SKM-1 (cell line): ENCODE measurements around the gene LSM2.
A peak's percentile ranks its signal among the peaks of the same experiment; 100 is the strongest.
"Not testable (repeated sequence)": the region's sequence is repeated elsewhere in the genome, so short reads cannot be mapped to it uniquely, and the experiment has no call there.

Experiments used
- DNase-seq: peaks from one replicate; lab custom pipeline; 2025; ENCODE audit not compliant: unreplicated experiment; lab: John Stamatoyannopoulos, UW

Gene LSM2

DNA sequence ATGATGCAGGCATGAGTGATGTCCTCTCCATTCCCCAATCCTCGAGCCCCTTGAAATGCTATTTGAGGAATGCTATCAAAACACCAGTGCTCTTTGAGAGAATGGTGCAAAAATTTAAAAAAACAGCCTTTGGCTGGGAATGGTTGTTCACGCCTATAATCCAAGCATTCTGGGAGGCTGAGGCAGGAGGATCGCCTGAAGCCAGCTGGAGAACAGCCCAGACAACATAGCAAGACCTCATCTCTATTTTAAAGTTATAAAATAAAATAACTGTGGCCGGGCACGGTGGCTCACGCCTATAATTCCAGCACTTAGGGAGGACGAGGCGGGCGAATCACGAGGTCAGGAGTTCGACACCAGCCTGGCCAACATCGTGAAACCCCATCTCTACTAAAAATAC is 7.0 kb downstream of the LSM2 start:
- no peak for DNase-seq

DNA sequence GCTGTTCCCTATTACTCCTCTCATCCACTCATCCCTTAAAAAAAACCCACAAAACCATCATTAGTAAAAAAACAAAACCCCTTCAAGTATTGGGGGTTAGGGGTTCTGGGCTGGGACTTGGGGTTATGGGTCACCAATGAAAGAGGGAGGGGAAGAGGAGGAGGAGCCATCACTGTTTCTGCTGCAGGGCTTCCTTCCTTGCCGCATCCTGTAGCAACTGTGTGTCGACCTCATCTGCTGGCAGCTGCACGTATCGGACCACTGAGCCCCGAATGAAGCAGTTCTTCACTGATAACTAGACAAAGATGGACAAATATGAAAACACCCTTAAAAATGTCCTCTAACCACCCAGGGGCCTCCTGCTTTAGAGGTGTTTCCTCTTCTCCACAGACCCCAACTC is 9.2 kb downstream of the LSM2 start:
- no peak for DNase-seq

DNA sequence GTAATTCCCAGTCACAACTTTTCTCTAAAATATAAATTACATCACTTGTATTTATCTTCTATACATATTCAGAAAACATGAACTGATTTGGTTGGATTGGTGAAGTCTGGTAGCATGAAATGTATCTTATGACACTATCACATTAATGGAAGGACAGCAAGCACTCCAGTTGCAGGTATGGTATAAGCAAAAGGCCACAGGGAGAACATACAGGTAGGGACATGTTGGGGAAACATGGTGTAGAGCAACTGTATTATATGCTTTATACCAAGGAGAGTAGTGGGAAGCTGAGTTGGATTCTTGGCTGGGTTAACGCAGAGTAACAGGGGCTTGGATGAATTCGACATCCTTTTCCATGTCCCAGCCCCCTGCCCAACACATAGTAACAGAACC is 9.8 kb downstream of the LSM2 start:
- no peak for DNase-seq

DNA sequence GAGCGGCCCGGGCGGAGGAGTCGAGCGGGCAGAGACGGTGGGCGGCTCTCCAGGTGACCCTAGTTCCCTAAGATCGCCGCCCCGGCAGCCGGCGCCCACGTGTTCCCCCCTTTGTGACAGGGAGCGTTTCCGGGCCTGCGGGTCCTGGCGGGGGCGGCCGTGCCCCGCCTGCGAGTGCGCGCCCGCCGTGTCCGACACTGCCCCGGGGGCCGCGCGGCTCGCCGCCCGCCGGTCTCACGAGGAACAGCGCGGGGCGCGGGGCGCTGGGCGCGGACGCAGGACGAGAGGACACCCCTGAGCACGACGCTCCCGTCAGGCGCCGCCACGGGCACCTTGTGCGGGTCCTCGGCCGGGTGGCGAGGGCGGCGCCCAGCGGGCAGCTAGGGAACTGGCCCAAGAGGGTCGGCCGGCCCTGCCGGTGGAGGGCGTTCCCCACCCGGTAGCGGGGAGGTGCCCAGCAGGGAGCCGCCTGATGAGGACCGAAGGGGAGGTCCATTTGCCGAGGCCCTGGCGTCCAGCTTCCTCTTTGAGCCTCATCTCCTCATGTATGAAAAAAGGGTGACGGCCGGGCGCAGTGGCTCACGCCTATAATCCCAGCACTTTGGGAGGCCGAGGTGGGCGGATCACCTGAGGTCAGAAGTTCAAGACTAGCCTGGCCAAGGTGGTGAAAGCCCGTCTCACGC is 11.0 kb downstream of the LSM2 start, which contains the start of gene VARS1:
Gene VARS1 (minus strand): TSS at position 137 of the 683 bp plus-strand sequence. CDS start 535 bp downstream, outside the sequence.
- peak; percentile 87 for DNase-seq

DNA sequence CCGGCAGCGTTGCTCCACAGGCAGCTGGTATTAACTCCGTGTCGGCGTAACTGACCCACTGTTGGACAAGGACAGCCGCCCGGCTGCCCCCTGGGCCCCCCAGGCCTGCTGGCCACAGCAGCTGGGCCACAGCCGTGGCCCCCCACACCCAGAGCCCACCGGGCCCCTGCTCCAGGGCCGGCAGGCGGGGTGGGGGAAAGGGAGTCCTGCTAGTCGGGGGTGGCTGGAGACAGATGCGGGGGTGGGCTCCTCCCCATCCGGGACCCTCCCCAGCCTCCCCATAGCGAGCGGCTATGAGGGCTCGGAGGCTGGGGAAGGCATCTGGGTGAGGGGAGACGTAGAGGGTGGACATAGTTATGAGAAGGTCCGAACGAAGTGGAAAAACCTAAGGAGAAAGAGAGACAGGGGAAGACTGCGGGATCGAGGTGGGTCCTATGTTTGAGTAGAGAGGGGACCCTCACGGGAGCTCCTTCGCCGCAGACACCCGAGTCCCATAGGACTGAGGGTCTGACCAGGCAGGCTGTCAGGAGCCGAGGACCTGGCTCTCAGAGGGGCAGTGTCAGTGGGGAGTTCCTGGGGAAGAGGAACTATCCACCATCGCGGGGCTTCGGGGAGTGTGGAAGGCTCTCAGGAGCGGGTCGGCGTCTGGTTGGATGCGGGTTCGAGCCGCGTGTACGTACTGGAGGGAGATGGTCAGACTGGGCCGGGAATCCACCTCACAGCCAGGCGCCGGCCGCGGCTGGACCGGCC is 11.7 kb downstream of the LSM2 start:
- DNase-seq: peak; percentile 58

DNA sequence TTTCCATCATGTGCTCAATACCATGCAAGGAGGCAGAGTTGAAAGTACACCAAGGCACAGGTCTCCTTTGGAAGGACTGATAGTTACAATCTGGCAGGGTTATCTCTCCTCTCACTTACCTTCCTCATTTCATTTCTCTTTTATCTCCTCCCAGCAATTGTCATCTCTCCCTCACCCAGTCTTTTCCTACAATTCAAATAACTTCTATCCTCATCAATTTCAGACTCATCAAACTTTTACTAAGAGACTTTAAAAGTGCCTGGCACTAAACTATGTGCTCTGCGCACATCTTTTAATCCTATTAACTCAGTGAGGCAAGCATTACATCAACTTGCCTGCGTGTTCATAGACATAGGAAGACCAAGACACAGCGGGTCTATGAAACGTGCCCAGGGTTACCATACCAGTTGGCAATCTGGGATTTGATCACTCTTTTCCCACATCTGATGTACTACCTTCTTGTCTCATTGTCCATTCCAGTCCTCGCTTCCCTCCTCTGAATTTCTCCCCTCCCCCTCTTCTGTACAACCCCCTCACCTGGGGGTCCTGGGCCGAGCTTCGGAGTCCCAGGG is 12.4 kb downstream of the LSM2 start:
- DNase-seq: no peak

DNA sequence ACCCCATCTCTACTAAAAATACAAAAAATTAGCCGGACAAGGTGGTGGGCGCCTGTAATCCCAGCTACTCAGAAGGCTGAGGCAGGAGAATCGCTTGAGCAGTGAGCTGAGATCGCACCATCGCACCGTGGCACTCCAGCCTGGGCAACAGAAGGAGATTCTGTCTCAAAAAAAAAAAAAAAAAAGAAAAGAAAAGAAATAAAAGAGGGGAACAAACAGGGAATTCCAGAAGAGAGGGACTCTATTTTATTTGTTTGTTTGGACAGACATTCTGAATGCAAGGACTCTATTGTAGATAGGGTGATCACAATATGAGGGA is 12.9 kb downstream of the LSM2 start:
- DNase-seq: not testable (repeated sequence)

DNA sequence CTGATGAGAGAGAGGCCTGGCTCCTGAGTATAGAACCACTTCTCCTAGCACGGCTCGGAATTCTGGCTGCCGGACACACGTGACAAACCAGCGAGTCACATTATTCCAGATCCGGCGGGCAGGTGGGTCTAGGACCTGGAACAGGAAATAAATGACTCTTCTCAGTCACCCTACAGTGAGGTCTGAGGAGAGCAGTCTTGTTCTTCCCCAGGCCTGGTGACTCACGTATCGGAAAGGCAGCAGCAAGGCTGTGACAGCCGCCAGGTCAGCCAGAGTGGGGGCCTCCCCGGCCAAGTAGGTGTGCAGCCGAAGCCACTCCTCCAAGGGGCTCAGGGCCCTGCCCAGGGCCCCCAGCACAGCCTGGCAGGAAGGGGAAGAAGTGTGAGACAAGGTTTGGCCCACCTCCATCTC is 14.0 kb downstream of the LSM2 start:
- DNase-seq: no peak

DNA sequence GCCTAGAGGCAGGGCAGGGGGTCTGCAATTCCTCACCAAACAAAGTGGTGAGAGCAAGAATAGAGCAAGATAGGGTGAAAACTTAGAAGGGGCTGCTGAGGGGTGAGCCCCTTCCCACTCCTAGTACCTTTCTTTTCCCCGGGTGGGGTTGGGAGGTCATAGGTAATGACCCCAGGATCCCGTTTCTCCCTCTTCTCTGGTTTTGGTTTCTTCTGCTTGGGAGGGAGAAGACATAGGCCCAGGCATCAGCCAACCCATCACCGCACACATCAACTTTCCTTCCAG is 14.7 kb downstream of the LSM2 start:
- DNase-seq: no peak

DNA sequence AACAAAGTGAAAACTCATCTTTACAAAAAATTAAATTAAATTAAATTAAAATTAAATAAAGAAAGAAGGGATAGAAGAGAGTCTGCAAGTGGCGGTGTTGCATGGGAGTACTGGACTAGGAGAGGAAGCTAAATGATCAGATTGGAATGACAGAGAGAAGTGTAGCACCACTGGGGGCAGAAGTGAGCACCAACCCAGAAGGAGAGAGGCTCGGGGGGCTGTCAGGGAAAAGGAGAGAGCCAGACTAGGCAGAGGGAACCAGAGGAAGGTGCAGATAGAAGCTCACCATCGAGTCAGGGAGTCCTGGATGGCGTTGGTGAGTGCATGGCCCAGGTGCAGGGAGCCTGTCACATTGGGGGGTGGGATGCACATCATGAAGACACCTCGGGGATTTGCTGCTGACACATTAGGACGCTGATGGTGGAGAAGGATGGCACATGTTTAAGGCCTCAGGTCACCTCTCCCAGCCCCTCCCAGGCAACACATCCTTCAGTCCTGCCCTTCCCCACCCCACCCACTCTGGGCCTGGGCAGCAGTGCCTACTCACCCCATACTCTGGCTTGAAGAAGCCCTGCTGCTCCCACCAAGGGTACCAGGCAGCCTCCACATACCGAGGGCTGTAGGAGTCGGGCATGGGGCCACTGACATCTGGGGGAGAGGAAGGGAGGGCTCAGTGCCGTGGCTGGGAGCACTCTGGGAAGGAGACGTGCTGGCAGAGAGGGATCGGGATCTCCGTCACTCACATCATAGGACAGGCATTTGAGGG is 15.3 kb downstream of the LSM2 start:
- DNase-seq: no peak

DNA sequence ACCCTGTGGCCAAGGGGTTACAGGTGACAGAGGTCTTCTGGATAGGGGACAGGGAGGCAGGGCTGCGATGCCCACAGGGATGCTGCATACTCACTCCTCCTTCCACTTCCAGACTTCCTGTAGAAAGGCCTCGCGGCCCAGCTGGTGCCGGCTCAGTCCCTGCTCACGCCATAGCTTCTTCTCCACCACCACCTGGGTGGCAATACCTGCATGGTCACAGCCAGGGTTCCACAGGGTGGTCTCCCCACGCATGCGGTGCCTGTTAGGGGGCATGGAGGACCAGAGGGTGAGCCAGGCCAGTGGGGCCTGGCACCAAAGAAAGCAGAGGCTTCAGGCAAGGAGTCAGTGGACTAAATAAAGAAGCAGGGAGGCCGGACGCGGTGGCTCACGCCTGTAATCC is 21.3 kb downstream of the LSM2 start:
- DNase-seq: no peak

DNA sequence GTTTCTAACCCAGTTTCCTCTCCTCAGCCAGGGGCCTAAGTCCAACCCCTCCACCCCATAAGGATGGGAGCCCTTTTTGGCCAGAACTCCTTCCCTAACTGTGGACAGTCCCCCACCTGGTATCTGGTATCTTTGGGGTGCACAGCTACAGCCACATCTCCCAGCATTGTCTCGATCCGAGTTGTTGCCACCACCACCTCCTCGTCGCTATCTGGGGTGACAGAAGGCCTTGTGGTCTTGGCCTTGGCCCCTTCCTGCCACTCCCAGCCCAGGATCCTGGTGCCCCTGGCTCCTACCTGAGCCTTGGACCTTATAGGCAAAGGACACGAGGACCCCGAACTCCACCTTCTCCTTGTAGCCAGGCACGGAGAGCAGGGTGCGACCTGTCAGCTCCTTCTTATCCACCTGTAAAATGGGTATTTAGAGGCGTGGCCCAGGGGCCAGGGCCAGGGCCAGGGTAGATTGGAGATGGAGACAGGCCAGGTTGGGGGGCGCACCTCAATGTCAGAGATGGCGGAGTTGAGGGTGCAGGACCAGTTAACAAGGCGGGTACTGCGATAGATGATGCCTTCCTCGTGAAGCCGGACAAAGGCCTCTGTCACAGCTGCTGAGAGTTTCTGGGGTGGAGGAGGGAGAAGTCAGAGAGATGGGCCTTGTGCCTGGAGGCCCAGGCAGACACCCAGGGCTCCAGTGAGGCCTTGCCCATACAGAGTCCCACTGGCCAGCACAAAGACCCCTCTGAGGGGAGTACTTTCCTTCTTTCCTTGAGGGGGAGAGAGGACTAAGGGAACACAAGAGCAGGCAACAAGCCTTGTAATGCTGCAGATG is 22.5 kb downstream of the LSM2 start:
- DNase-seq: no peak

DNA sequence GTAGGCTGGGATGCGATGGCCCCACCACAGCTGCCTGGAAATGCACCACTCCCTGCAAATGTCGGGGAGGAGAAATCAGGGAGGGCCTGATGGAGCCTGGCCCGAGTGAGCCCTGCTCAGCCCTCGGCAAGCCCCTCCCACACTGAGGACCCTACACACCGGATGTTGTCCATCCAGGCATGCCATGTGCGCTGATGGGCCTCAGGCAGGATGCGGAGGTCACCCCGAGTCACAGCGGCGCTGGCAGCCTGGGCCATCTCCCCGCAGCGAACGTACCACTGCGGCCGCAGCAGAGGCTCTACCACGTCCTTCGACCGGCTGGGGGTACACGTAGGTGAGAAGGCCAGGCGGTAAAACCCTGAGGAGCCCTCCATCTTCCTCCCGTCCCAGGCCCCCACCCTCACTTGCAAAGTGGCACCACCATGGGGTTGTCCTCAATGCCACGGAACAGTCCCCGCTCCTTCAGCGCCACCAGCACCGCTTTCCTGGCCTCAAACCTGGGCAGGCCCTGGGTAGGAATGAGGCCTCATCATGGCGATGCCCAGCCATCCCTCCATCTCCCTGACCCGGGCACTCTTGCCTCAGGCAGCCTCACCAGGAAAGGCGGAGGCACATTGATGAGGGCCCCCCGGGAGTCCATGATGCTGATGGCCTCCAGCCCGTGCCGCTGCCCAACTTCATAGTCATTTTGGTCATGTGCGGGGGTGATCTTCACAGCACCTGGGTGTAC is 24.5 kb downstream of the LSM2 start:
- DNase-seq: no peak

DNA sequence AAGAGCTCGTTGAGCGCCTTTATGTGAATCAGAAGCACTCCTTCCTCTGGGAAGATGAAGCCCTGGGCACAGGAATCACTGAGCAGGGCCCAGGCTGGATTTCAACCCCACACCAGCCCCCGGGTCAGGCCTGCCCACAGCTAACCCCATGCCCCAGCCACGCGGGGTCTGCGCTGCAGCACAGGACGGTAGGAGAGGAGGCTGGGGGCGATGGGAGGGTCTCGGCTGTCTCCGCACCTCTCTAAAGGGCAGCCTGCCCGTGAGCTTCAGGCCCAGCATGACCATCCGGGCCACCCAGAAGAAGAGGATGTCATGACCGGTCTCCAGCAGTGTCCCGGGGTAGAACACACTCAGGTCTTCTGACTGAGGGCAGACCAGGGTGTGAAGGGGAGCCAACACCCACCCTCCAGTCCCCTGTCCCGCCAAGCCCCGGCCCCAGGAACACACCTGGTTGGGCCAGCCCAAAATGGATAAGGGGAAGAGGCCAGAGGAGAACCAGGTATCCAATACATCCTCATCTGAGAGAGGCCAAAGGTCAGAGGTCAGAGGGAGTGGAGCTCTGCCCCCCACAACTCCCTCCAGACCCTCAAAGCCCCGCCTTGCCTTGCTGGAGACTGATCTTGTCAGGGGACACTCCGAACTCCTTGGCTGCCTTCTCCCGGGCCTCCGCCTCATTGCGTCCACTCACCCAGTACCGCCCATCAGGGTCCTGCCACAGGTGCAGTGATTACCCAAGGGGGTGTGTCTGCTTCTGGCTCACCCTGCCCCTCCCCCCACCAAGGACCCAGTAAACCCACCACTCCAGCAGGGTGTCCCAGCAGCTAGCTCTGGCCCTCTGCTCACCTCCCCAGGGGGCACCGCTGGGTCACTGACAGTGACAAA is 25.3 kb downstream of the LSM2 start:
- no peak for DNase-seq

DNA sequence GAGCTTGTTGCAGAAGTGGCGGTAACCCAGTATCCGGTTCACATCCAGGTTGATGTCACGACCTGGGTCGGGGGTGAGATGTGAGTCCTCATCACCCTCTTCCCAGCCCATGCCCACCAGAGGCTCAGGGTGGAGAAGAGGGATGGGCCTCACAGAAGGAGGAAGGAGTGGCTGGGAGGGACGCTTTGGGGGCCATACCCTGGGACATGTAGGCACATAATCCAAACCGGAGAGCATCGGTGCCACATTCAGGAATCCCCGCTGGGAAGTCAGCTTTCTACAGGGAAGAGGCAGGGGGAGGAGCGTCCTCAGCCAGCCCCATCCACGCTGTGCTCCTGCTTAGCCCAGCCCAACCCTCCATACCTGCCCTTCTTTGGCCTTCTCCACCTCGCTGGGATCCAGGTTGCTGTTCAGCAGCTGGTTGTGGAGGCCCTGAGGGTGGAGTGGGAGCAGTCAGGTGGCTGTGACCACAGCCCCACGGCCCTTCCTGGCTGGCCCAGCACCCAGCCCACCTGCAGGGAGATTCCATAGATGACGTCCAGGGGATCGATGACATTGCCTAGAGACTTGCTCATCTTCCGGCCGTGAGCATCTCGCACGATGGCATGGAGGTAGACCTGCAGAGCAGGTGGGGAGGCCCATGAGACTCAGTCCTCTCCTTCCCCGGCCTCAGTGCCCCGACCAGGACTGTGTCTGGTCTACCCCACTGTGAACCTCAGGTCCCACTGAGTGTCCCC is 26.1 kb downstream of the LSM2 start:
- DNase-seq: no peak

DNA sequence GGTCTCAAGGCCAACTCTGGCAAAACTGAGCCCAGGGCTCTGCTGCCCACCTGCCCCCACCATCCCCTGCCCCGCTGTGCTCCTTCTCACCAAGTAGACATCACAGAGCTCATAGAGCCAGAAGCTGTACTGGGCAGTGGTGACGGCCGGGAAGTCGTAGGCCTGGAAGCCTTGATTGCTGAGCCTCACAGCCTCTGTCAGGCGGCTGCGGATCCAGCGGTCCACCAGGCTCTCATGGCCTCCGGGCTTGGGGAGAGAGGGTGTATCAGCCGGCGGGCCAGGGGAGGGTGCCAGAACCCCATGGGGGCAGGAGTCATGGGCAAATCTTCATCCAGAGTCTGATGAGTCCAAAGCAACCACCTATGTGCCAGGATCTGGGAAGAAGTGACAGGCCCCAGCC is 26.9 kb downstream of the LSM2 start:
- DNase-seq: no peak

DNA sequence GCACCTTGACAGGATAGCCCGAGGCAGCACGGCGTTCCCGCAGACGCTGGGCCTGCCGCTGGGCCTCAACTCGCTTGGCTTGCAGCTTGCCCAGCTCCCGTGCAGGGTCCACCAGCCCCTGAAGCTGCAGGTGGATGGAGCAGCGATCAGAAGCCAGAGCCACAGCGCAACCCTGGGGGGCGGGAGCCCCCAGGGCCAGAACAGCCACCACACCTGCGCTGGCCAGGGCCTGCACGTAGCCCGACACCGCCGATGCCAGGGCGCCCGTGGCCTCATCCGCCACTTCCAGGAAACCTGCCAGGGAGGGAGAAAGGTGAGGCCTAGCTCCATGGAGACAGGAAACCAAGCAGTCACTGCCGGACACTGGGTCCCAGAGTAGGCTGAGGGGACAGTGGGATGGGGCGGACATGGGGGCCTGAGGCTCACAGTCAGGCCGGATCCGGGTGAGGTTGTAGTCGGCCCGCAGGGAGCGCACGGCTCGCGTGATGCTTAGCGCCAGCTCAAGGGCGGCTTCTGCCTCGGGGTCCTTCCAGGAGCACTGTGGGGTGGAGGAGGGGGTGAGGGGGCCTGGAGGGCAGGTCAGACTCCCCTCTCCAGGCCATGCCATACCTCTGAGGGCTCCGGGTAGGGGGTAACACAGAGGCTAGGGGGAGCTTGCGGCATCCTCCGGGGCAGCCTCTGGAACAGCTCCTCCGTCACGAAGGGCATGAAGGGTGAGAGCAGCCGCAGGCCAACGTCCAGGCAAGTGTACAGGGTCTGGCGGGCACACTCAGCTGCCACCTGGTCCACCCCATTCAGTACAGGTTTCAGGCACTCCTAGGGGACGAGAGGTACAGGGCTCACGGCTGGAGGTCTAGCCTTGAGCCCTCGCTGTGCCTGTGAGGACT is 27.5 kb downstream of the LSM2 start:
- DNase-seq: no peak

DNA sequence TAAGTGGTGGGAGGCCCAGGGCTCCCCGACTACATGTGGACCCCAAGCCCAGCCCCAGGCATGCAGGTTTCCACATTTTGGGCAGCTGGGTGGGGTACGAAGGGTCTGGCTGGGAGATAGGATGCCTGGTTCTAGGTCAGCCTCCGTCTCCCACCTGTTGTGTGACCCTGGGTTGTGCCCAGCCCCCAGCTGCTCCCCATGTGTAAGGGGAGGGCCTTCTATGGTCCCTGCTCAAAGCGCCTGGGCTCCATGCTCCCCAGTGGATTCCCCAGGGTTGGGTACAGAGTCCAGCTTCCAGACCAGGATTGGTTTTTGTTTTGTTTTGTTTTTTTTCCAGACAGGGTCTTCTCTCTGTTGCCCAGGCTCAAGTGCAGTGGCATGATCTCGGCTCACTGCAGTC is 28.6 kb downstream of the LSM2 start:
- DNase-seq: no peak
